Measurements from ENCODE around the gene GALNT2.

DNA sequence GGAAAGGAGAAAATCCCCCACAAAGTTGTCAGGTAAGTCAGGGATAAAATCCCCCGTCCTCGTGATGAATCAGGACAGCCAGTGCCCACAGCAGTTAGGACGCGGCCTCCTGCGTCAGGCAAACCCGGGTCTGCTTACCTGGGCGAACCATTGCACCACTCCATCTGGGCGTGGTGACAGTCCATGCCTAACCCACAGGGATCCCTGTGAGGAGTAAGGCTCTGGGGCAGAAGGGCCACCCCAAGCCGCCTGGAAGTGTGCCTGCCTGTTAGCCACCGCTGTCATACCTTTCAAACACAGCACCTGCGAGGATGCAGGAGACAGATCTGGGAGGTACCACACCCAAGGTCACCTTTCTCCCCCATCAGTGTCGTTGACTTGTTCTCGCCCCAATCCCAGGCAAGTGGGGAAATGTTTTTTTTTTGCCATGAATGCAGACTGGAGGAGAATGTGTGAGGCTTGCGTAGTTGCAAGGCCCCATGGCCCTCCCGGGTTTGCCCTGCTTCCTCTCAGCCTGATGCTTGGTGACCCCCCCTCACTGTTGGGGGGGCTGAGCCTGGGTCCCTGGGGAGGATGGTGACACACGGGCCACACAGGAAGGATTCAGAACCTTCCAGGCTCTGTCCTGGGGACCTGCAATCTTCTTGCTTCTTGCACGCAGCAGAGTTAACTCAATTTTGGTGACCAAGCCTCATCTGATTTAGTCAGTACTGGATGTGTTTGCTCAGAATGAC, 252.1 kb downstream of the GALNT2 start:
- TF ChIP-seq, protein P1, sequence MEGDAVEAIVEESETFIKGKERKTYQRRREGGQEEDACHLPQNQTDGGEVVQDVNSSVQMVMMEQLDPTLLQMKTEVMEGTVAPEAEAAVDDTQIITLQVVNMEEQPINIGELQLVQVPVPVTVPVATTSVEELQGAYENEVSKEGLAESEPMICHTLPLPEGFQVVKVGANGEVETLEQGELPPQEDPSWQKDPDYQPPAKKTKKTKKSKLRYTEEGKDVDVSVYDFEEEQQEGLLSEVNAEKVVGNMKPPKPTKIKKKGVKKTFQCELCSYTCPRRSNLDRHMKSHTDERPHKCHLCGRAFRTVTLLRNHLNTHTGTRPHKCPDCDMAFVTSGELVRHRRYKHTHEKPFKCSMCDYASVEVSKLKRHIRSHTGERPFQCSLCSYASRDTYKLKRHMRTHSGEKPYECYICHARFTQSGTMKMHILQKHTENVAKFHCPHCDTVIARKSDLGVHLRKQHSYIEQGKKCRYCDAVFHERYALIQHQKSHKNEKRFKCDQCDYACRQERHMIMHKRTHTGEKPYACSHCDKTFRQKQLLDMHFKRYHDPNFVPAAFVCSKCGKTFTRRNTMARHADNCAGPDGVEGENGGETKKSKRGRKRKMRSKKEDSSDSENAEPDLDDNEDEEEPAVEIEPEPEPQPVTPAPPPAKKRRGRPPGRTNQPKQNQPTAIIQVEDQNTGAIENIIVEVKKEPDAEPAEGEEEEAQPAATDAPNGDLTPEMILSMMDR (IDR thresholded peaks at IDR 0.05), result no peak
- no peak for TF ChIP-seq POLR2A (IDR thresholded peaks at IDR 0.05)

Data from tibial nerve (tissue), 3 donors.